GM23338 (cell line): ENCODE measurements around the gene TTC21B.

Experiments used
- EZH2 ChIP-seq: fragments of 200-600 bp; sonication (generic); IDR thresholded peaks from one replicate; pipeline ENCODE4 v1.8.0; 2017; ENCODE audit warnings: antibody characterized with exemption, mild to moderate bottlenecking, low read depth; ENCODE audit not compliant: unreplicated experiment
- POLR2AphosphoS5 ChIP-seq: IDR thresholded peaks from 2 replicates; pipeline ENCODE4 v1.6.1; 2016; ENCODE audit warnings: antibody characterized with exemption, low read depth
- STAT1 ChIP-seq: IDR thresholded peaks from one replicate; pipeline ENCODE4 v1.6.1; 2016; ENCODE audit warnings: antibody characterized with exemption; ENCODE audit not compliant: unreplicated experiment
- ZNF114 ChIP-seq: fragments of 250-450 bp; sonication (Bioruptor Pico); IDR thresholded peaks from 2 replicates; pipeline ENCODE4 v1.5.0; 2020; ENCODE audit warnings: mild to moderate bottlenecking, moderate library complexity
- TF ChIP-seq, protein P1 (sequence below): IDR thresholded peaks from one replicate; pipeline ENCODE4 v1.6.1; 2018; ENCODE audit warnings: antibody characterized with exemption; ENCODE audit not compliant: unreplicated experiment
- TF ChIP-seq, protein P2 (sequence below), 2 experiments: fragments of 200-600 bp in 1 of 2; sonication (generic) in 1 of 2; conservative IDR thresholded peaks; 2 replicates each; pipeline versions ENCODE4 v1.5.1 to v1.6.1; 2016 to 2017; ENCODE audit warnings: antibody characterized with exemption in 2 of 2, low read depth in 2 of 2, mild to moderate bottlenecking in 2 of 2, moderate library complexity in 1 of 2

DNA sequence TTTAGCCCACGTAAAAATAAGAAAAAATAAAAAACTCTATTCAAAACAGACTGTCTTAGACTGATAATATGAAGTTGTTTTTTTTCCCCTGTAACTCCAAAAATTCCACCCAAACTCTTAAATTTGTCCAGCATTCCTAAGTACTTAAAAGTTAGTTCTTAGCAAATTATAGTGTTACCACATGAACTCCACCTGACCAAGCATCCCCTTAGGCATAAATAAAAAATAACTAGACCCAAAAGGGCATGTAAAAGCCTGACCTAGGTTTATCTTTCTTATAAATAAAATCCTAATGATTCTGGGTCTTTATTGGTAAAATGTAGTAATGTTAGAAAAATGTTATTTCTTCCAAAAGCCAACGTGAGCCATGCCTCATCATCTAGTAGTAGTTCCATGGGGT, 54.3 kb downstream of the TTC21B start:
- TF ChIP-seq, protein P1, sequence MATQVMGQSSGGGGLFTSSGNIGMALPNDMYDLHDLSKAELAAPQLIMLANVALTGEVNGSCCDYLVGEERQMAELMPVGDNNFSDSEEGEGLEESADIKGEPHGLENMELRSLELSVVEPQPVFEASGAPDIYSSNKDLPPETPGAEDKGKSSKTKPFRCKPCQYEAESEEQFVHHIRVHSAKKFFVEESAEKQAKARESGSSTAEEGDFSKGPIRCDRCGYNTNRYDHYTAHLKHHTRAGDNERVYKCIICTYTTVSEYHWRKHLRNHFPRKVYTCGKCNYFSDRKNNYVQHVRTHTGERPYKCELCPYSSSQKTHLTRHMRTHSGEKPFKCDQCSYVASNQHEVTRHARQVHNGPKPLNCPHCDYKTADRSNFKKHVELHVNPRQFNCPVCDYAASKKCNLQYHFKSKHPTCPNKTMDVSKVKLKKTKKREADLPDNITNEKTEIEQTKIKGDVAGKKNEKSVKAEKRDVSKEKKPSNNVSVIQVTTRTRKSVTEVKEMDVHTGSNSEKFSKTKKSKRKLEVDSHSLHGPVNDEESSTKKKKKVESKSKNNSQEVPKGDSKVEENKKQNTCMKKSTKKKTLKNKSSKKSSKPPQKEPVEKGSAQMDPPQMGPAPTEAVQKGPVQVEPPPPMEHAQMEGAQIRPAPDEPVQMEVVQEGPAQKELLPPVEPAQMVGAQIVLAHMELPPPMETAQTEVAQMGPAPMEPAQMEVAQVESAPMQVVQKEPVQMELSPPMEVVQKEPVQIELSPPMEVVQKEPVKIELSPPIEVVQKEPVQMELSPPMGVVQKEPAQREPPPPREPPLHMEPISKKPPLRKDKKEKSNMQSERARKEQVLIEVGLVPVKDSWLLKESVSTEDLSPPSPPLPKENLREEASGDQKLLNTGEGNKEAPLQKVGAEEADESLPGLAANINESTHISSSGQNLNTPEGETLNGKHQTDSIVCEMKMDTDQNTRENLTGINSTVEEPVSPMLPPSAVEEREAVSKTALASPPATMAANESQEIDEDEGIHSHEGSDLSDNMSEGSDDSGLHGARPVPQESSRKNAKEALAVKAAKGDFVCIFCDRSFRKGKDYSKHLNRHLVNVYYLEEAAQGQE, result no peak
- TF ChIP-seq, protein P2, sequence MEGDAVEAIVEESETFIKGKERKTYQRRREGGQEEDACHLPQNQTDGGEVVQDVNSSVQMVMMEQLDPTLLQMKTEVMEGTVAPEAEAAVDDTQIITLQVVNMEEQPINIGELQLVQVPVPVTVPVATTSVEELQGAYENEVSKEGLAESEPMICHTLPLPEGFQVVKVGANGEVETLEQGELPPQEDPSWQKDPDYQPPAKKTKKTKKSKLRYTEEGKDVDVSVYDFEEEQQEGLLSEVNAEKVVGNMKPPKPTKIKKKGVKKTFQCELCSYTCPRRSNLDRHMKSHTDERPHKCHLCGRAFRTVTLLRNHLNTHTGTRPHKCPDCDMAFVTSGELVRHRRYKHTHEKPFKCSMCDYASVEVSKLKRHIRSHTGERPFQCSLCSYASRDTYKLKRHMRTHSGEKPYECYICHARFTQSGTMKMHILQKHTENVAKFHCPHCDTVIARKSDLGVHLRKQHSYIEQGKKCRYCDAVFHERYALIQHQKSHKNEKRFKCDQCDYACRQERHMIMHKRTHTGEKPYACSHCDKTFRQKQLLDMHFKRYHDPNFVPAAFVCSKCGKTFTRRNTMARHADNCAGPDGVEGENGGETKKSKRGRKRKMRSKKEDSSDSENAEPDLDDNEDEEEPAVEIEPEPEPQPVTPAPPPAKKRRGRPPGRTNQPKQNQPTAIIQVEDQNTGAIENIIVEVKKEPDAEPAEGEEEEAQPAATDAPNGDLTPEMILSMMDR (conservative IDR thresholded peaks at IDR 0.05; ENCODE audit: low read depth in 2 of 2), result no peak
- TF ChIP-seq ZNF114, result no peak
- no peak for TF ChIP-seq EZH2
- no peak for TF ChIP-seq POLR2AphosphoS5
- TF ChIP-seq STAT1, result no peak
